UCSD-AML1 (cell line): ENCODE measurements around the gene MDN1.
A peak's percentile ranks its signal among the peaks of the same experiment; 100 is the strongest.
"Not testable (repeated sequence)": the region's sequence is repeated elsewhere in the genome, so short reads cannot be mapped to it uniquely, and the experiment has no call there.

Experiments used
- DNase-seq: peaks from one replicate; lab custom pipeline; 2025; ENCODE audit not compliant: unreplicated experiment; lab: John Stamatoyannopoulos, UW

The MDN1 gene

GRCh38 chr6:89813422-89813821 lies 6.2 kb downstream of the MDN1 start:
- DNase-seq = not testable (repeated sequence)

- no peak for DNase-seq
Measured at GRCh38 chr6:89807581-89807980, 12.0 kb downstream of the MDN1 start.

- DNase-seq = no peak
Measured at GRCh38 chr6:89805814-89806371, 13.7 kb downstream of the MDN1 start.

GRCh38 chr6:89803271-89803670 lies 16.3 kb downstream of the MDN1 start:
- DNase-seq = no peak

GRCh38 chr6:89799756-89800155 lies 19.8 kb downstream of the MDN1 start:
- DNase-seq = no peak

- DNase-seq = no peak
Measured at GRCh38 chr6:89799096-89799495, 20.5 kb downstream of the MDN1 start.

- peak; percentile 20 for DNase-seq
Measured at GRCh38 chr6:89797317-89797716, 22.3 kb downstream of the MDN1 start.

GRCh38 chr6:89794324-89794723 lies 25.3 kb downstream of the MDN1 start:
- DNase-seq = peak; percentile 19

- DNase-seq = peak; percentile 10
Measured at GRCh38 chr6:89793586-89793985, 26.0 kb downstream of the MDN1 start.

- DNase-seq = peak; percentile 17
Measured at GRCh38 chr6:89792881-89793280, 26.7 kb downstream of the MDN1 start.

GRCh38 chr6:89790403-89790802 lies 29.2 kb downstream of the MDN1 start:
- DNase-seq = no peak

GRCh38 chr6:89789980-89790379 lies 29.6 kb downstream of the MDN1 start:
- DNase-seq = no peak

GRCh38 chr6:89787660-89788328 lies 31.8 kb downstream of the MDN1 start:
- DNase-seq = no peak

GRCh38 chr6:89786970-89787369 lies 32.6 kb downstream of the MDN1 start:
- no peak for DNase-seq

- DNase-seq = no peak
Measured at GRCh38 chr6:89784838-89785237, 34.8 kb downstream of the MDN1 start.

- not testable (repeated sequence) for DNase-seq
Measured at GRCh38 chr6:89783293-89783692, 36.3 kb downstream of the MDN1 start.

- DNase-seq = no peak
Measured at GRCh38 chr6:89782222-89782621, 37.4 kb downstream of the MDN1 start.

GRCh38 chr6:89781070-89782034 lies 38.2 kb downstream of the MDN1 start:
- DNase-seq = no peak

- no peak for DNase-seq
Measured at GRCh38 chr6:89777455-89777854, 42.1 kb downstream of the MDN1 start.

- no peak for DNase-seq
Measured at GRCh38 chr6:89776583-89777233, 42.9 kb downstream of the MDN1 start.

- DNase-seq = no peak
Measured at GRCh38 chr6:89775150-89775549, 44.4 kb downstream of the MDN1 start.
